GM23338 (cell line): ENCODE results near the gene DOCK4. TPM values are rescaled to one million over a fixed set of nuclear protein-coding genes. Genes with fewer than 3 reads are reported as not detected.

Source experiments
- ATAC-seq: fragments of 200-7000 bp; cut with Tn5 transposase; 3 replicates; pipeline ENCODE4 v1.9.1; 2020
- DNase-seq: peaks from one replicate; pipeline ENCODE4 v3.0.0-alpha.2; 2015; ENCODE audit warnings: low spot score
- H2AFZ ChIP-seq: fragments of 200-600 bp; sonication (generic); 2 replicates; pipeline ENCODE4 v1.8.0; 2016; ENCODE audit warnings: antibody characterized with exemption, mild to moderate bottlenecking, moderate library complexity
- H3F3A ChIP-seq: fragments of 200-600 bp; sonication (generic); replicated peaks from 2 replicates; pipeline ENCODE4 v1.8.0; 2017; ENCODE audit warnings: antibody characterized with exemption, mixed run types, low read depth
- H3K27ac ChIP-seq: fragments of 200-600 bp; sonication (generic); 2 replicates; pipeline ENCODE4 v1.6.1; 2016; ENCODE audit warnings: low read depth
- H3K27me3 ChIP-seq: fragments of 200-600 bp; sonication (generic); 2 replicates; pipeline ENCODE4 v1.8.0; 2016; ENCODE audit warnings: mild to moderate bottlenecking, mixed run types, moderate library complexity; ENCODE audit not compliant: insufficient read depth
- H3K36me3 ChIP-seq: fragments of 200-600 bp; sonication (generic); 2 replicates; pipeline ENCODE4 v1.8.0; 2016; ENCODE audit warnings: mild to moderate bottlenecking; ENCODE audit not compliant: insufficient read depth
- H3K4me1 ChIP-seq: fragments of 200-600 bp; sonication (generic); 2 replicates; pipeline ENCODE4 v1.8.0; 2016; ENCODE audit warnings: mild to moderate bottlenecking, moderate library complexity; ENCODE audit not compliant: insufficient read depth
- H3K4me2 ChIP-seq: fragments of 200-600 bp; sonication (generic); 2 replicates; pipeline ENCODE4 v1.7.1; 2017; ENCODE audit warnings: mixed run types
- H3K4me3 ChIP-seq: fragments of 200-600 bp; sonication (generic); 2 replicates; pipeline ENCODE4 v1.6.1; 2016; ENCODE audit warnings: mixed run types
- H3K79me2 ChIP-seq: fragments of 200-600 bp; sonication (generic); replicated peaks from 2 replicates; pipeline ENCODE4 v1.8.0; 2017; ENCODE audit warnings: mild to moderate bottlenecking; ENCODE audit not compliant: insufficient read depth
- H3K9me2 ChIP-seq: fragments of 200-600 bp; sonication (generic); 2 replicates; pipeline ENCODE4 v1.8.0; 2017; ENCODE audit not compliant: insufficient read depth
- H4K20me1 ChIP-seq: fragments of 200-600 bp; sonication (generic); replicated peaks from 2 replicates; pipeline ENCODE4 v1.8.0; 2017; ENCODE audit warnings: mild to moderate bottlenecking; ENCODE audit not compliant: insufficient read depth
- H3K27ac Mint-ChIP-seq: 2 replicates; pipeline ENCODE4 v1.8.0; 2020; ENCODE audit warnings: inconsistent platforms, mild to moderate bottlenecking, moderate library complexity, mixed read lengths
- H3K27me3 Mint-ChIP-seq: 3 replicates; pipeline ENCODE4 v1.8.0; 2022; ENCODE audit warnings: low read depth, mild to moderate bottlenecking, moderate library complexity, mixed read lengths, inconsistent platforms; ENCODE audit not compliant: insufficient read depth, poor library complexity
- H3K36me3 Mint-ChIP-seq: 3 replicates; pipeline ENCODE4 v1.8.0; 2021; ENCODE audit warnings: low read depth, mild to moderate bottlenecking, inconsistent platforms, moderate library complexity, mixed read lengths
- H3K4me1 Mint-ChIP-seq: 3 replicates; pipeline ENCODE4 v1.8.0; 2020; ENCODE audit warnings: mild to moderate bottlenecking, inconsistent platforms, mixed read lengths
- H3K4me3 Mint-ChIP-seq: 3 replicates; pipeline ENCODE4 v1.8.0; 2021; ENCODE audit warnings: moderate library complexity, mild to moderate bottlenecking, inconsistent platforms, mixed read lengths
- H3K9me3 Mint-ChIP-seq: 3 replicates; pipeline ENCODE4 v1.8.0; 2020; ENCODE audit warnings: moderate library complexity, mild to moderate bottlenecking, inconsistent platforms, mixed read lengths
- CREB1 ChIP-seq: fragments of 250-450 bp; sonication (Bioruptor Pico); IDR thresholded peaks from 2 replicates; pipeline ENCODE4 v1.5.0; 2020; ENCODE audit warnings: low read depth, mild to moderate bottlenecking, moderate library complexity
- EZH2 ChIP-seq: fragments of 200-600 bp; sonication (generic); IDR thresholded peaks from one replicate; pipeline ENCODE4 v1.8.0; 2017; ENCODE audit warnings: antibody characterized with exemption, mild to moderate bottlenecking, low read depth; ENCODE audit not compliant: unreplicated experiment
- EZH2phosphoT487 ChIP-seq: fragments of 200-600 bp; sonication (generic); IDR thresholded peaks from one replicate; pipeline ENCODE4 v1.8.1; 2018; ENCODE audit warnings: antibody characterized with exemption; ENCODE audit not compliant: unreplicated experiment
- JUNB ChIP-seq: IDR thresholded peaks from one replicate; pipeline ENCODE4 v1.6.1; 2016; ENCODE audit warnings: antibody characterized with exemption; ENCODE audit not compliant: unreplicated experiment
- NANOG ChIP-seq: IDR thresholded peaks from 2 replicates; pipeline ENCODE4 v1.6.1; 2016; ENCODE audit warnings: antibody characterized with exemption, borderline replicate concordance
- POLR2AphosphoS5 ChIP-seq: IDR thresholded peaks from 2 replicates; pipeline ENCODE4 v1.6.1; 2016; ENCODE audit warnings: antibody characterized with exemption, low read depth
- STAT1 ChIP-seq: IDR thresholded peaks from one replicate; pipeline ENCODE4 v1.6.1; 2016; ENCODE audit warnings: antibody characterized with exemption; ENCODE audit not compliant: unreplicated experiment
- ZNF114 ChIP-seq: fragments of 250-450 bp; sonication (Bioruptor Pico); IDR thresholded peaks from 2 replicates; pipeline ENCODE4 v1.5.0; 2020; ENCODE audit warnings: mild to moderate bottlenecking, moderate library complexity
- ZNF331 ChIP-seq: fragments of 250-450 bp; sonication (Bioruptor Pico); IDR thresholded peaks from 2 replicates; pipeline ENCODE4 v1.5.0; 2020; ENCODE audit warnings: low read depth, mild to moderate bottlenecking, moderate library complexity
- polyA plus RNA-seq: library from polyadenylated mRNA; unstranded; fragments of >200 nt; fragmentation: Nextera tagmentation; extraction: Ambion mirVana; gene quantifications from 2 replicates; pipeline ENCODE4 v1.2.1, GENCODE V29; 2016
- total RNA-seq: library from RNA; depleted of rRNA; stranded (reverse); fragments of >200 nt; shearing (Covaris generic); gene quantifications from 2 replicates; pipeline ENCODE4 v1.2.3, GENCODE V29; 2014
- TF ChIP-seq, protein P1 (sequence below): IDR thresholded peaks from one replicate; pipeline ENCODE4 v1.6.1; 2018; ENCODE audit warnings: antibody characterized with exemption; ENCODE audit not compliant: unreplicated experiment
- TF ChIP-seq, protein P2 (sequence below): IDR thresholded peaks from 2 replicates; pipeline ENCODE4 v1.6.1; 2016; ENCODE audit warnings: antibody characterized with exemption
- TF ChIP-seq, protein P3 (sequence below): fragments of 250-450 bp; sonication (Bioruptor Pico); IDR thresholded peaks from 2 replicates; pipeline ENCODE4 v1.5.0; 2020; ENCODE audit warnings: mild to moderate bottlenecking, moderate library complexity
- TF ChIP-seq, protein P4 (sequence below), 2 experiments: fragments of 200-600 bp in 1 of 2; sonication (generic) in 1 of 2; conservative IDR thresholded peaks; 2 replicates each; pipeline versions ENCODE4 v1.5.1 to v1.6.1; 2016 to 2017; ENCODE audit warnings: antibody characterized with exemption in 2 of 2, low read depth in 2 of 2, mild to moderate bottlenecking in 2 of 2, moderate library complexity in 1 of 2

DOCK4 gene
- total and polyA plus RNA-seq, 2 experiments from 2014 or later: 6.3 to 33.8 TPM

DNA sequence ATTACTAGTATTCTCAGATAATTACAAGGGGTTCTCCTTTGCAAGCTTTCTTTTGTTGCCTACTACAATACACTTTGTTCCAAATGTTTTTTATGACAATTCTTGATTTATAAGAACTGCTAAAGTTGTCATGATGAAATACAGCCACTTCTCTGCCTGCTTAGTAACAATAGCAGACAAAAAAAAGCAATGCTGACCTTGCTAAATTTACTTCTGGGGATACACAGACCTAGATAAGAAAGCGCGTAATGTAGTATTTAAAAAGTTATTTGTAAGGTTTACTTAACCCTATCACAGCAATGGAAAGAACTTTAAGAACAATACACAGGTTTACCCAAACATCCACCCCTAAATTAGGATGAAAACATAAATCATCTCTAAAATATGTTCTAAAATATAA, 311.1 kb downstream of the DOCK4 start:
- H3K36me3 Mint-ChIP-seq: peaks cover 20% of the 10 kb centered on the region; the same call in 2 of the 3 replicates
- TF ChIP-seq, protein P1, sequence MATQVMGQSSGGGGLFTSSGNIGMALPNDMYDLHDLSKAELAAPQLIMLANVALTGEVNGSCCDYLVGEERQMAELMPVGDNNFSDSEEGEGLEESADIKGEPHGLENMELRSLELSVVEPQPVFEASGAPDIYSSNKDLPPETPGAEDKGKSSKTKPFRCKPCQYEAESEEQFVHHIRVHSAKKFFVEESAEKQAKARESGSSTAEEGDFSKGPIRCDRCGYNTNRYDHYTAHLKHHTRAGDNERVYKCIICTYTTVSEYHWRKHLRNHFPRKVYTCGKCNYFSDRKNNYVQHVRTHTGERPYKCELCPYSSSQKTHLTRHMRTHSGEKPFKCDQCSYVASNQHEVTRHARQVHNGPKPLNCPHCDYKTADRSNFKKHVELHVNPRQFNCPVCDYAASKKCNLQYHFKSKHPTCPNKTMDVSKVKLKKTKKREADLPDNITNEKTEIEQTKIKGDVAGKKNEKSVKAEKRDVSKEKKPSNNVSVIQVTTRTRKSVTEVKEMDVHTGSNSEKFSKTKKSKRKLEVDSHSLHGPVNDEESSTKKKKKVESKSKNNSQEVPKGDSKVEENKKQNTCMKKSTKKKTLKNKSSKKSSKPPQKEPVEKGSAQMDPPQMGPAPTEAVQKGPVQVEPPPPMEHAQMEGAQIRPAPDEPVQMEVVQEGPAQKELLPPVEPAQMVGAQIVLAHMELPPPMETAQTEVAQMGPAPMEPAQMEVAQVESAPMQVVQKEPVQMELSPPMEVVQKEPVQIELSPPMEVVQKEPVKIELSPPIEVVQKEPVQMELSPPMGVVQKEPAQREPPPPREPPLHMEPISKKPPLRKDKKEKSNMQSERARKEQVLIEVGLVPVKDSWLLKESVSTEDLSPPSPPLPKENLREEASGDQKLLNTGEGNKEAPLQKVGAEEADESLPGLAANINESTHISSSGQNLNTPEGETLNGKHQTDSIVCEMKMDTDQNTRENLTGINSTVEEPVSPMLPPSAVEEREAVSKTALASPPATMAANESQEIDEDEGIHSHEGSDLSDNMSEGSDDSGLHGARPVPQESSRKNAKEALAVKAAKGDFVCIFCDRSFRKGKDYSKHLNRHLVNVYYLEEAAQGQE: no peak
- TF ChIP-seq, protein P2, sequence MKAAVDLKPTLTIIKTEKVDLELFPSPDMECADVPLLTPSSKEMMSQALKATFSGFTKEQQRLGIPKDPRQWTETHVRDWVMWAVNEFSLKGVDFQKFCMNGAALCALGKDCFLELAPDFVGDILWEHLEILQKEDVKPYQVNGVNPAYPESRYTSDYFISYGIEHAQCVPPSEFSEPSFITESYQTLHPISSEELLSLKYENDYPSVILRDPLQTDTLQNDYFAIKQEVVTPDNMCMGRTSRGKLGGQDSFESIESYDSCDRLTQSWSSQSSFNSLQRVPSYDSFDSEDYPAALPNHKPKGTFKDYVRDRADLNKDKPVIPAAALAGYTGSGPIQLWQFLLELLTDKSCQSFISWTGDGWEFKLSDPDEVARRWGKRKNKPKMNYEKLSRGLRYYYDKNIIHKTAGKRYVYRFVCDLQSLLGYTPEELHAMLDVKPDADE: no peak
- TF ChIP-seq CREB1 (CRISPR knock-in tag): no peak
- no peak for TF ChIP-seq ZNF331 (CRISPR knock-in tag)
- no peak for TF ChIP-seq ZNF114 (CRISPR knock-in tag)
- no peak for TF ChIP-seq JUNB
- no peak for TF ChIP-seq NANOG
- no peak for TF ChIP-seq STAT1
- no peak for TF ChIP-seq POLR2AphosphoS5
- TF ChIP-seq, protein P3, sequence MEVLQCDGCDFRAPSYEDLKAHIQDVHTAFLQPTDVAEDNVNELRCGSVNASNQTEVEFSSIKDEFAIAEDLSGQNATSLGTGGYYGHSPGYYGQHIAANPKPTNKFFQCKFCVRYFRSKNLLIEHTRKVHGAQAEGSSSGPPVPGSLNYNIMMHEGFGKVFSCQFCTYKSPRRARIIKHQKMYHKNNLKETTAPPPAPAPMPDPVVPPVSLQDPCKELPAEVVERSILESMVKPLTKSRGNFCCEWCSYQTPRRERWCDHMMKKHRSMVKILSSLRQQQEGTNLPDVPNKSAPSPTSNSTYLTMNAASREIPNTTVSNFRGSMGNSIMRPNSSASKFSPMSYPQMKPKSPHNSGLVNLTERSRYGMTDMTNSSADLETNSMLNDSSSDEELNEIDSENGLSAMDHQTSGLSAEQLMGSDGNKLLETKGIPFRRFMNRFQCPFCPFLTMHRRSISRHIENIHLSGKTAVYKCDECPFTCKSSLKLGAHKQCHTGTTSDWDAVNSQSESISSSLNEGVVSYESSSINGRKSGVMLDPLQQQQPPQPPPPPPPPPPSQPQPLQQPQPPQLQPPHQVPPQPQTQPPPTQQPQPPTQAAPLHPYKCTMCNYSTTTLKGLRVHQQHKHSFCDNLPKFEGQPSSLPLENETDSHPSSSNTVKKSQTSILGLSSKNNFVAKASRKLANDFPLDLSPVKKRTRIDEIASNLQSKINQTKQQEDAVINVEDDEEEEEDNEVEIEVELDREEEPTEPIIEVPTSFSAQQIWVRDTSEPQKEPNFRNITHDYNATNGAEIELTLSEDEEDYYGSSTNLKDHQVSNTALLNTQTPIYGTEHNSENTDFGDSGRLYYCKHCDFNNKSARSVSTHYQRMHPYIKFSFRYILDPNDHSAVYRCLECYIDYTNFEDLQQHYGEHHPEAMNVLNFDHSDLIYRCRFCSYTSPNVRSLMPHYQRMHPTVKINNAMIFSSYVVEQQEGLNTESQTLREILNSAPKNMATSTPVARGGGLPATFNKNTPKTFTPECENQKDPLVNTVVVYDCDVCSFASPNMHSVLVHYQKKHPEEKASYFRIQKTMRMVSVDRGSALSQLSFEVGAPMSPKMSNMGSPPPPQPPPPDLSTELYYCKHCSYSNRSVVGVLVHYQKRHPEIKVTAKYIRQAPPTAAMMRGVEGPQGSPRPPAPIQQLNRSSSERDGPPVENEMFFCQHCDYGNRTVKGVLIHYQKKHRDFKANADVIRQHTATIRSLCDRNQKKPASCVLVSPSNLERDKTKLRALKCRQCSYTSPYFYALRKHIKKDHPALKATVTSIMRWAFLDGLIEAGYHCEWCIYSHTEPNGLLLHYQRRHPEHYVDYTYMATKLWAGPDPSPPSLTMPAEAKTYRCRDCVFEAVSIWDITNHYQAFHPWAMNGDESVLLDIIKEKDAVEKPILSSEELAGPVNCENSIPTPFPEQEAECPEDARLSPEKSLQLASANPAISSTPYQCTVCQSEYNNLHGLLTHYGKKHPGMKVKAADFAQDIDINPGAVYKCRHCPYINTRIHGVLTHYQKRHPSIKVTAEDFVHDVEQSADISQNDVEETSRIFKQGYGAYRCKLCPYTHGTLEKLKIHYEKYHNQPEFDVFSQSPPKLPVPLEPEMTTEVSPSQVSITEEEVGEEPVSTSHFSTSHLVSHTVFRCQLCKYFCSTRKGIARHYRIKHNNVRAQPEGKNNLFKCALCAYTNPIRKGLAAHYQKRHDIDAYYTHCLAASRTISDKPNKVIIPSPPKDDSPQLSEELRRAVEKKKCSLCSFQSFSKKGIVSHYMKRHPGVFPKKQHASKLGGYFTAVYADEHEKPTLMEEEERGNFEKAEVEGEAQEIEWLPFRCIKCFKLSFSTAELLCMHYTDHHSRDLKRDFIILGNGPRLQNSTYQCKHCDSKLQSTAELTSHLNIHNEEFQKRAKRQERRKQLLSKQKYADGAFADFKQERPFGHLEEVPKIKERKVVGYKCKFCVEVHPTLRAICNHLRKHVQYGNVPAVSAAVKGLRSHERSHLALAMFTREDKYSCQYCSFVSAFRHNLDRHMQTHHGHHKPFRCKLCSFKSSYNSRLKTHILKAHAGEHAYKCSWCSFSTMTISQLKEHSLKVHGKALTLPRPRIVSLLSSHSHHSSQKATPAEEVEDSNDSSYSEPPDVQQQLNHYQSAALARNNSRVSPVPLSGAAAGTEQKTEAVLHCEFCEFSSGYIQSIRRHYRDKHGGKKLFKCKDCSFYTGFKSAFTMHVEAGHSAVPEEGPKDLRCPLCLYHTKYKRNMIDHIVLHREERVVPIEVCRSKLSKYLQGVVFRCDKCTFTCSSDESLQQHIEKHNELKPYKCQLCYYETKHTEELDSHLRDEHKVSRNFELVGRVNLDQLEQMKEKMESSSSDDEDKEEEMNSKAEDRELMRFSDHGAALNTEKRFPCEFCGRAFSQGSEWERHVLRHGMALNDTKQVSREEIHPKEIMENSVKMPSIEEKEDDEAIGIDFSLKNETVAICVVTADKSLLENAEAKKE (CRISPR knock-in tag): no peak
- no peak for TF ChIP-seq EZH2phosphoT487
- TF ChIP-seq EZH2: no peak
- TF ChIP-seq, protein P4, sequence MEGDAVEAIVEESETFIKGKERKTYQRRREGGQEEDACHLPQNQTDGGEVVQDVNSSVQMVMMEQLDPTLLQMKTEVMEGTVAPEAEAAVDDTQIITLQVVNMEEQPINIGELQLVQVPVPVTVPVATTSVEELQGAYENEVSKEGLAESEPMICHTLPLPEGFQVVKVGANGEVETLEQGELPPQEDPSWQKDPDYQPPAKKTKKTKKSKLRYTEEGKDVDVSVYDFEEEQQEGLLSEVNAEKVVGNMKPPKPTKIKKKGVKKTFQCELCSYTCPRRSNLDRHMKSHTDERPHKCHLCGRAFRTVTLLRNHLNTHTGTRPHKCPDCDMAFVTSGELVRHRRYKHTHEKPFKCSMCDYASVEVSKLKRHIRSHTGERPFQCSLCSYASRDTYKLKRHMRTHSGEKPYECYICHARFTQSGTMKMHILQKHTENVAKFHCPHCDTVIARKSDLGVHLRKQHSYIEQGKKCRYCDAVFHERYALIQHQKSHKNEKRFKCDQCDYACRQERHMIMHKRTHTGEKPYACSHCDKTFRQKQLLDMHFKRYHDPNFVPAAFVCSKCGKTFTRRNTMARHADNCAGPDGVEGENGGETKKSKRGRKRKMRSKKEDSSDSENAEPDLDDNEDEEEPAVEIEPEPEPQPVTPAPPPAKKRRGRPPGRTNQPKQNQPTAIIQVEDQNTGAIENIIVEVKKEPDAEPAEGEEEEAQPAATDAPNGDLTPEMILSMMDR (conservative IDR thresholded peaks at IDR 0.05; ENCODE audit: low read depth in 2 of 2): no peak
- H3K9me2 ChIP-seq: no peaks in the 10 kb centered on the region; the same call in 1 of the 2 replicates
- H3K4me1 Mint-ChIP-seq: no peaks in the 10 kb centered on the region
- H3K4me3 ChIP-seq: no peak overlapping the region
- H3K27ac ChIP-seq: no peak overlapping the region
- H2AFZ ChIP-seq: no peak overlapping the region
- H3K27me3 ChIP-seq: no peaks in the 10 kb centered on the region
- H3K4me3 Mint-ChIP-seq: no peak overlapping the region
- no peaks in the 10 kb centered on the region for H3K79me2 ChIP-seq
- no peak overlapping the region for H3K4me2 ChIP-seq
- no peaks in the 10 kb centered on the region for H3K9me3 Mint-ChIP-seq
- no peak overlapping the region for H3K27ac Mint-ChIP-seq
- H3F3A ChIP-seq: no peaks in the 10 kb centered on the region
- no peaks in the 10 kb centered on the region for H3K27me3 Mint-ChIP-seq
- 0 out of 2 replicates have a peak, but pooled peaks cover 1% of the 10 kb centered on the region for H3K4me1 ChIP-seq
- no peaks in the 10 kb centered on the region for H3K36me3 ChIP-seq
- no peak for DNase-seq
- ATAC-seq: no peak
- no peaks in the 10 kb centered on the region for H4K20me1 ChIP-seq
